GM23338 (cell line): ENCODE measurements around the gene FAF1.

Experiments
- CREB1 ChIP-seq: fragments of 250-450 bp; sonication (Bioruptor Pico); IDR thresholded peaks from 2 replicates; pipeline ENCODE4 v1.5.0; 2020; ENCODE audit warnings: low read depth, mild to moderate bottlenecking, moderate library complexity
- EZH2 ChIP-seq: fragments of 200-600 bp; sonication (generic); IDR thresholded peaks from one replicate; pipeline ENCODE4 v1.8.0; 2017; ENCODE audit warnings: antibody characterized with exemption, mild to moderate bottlenecking, low read depth; ENCODE audit not compliant: unreplicated experiment
- EZH2phosphoT487 ChIP-seq: fragments of 200-600 bp; sonication (generic); IDR thresholded peaks from one replicate; pipeline ENCODE4 v1.8.1; 2018; ENCODE audit warnings: antibody characterized with exemption; ENCODE audit not compliant: unreplicated experiment
- JUNB ChIP-seq: IDR thresholded peaks from one replicate; pipeline ENCODE4 v1.6.1; 2016; ENCODE audit warnings: antibody characterized with exemption; ENCODE audit not compliant: unreplicated experiment
- NANOG ChIP-seq: IDR thresholded peaks from 2 replicates; pipeline ENCODE4 v1.6.1; 2016; ENCODE audit warnings: antibody characterized with exemption, borderline replicate concordance
- POLR2AphosphoS5 ChIP-seq: IDR thresholded peaks from 2 replicates; pipeline ENCODE4 v1.6.1; 2016; ENCODE audit warnings: antibody characterized with exemption, low read depth
- REST ChIP-seq: IDR thresholded peaks from one replicate; pipeline ENCODE4 v1.6.1; 2018; ENCODE audit warnings: antibody characterized with exemption; ENCODE audit not compliant: unreplicated experiment
- ZNF114 ChIP-seq: fragments of 250-450 bp; sonication (Bioruptor Pico); IDR thresholded peaks from 2 replicates; pipeline ENCODE4 v1.5.0; 2020; ENCODE audit warnings: mild to moderate bottlenecking, moderate library complexity
- TF ChIP-seq, protein P1 (sequence below), 2 experiments: fragments of 200-600 bp in 1 of 2; sonication (generic) in 1 of 2; conservative IDR thresholded peaks; 2 replicates each; pipeline versions ENCODE4 v1.5.1 to v1.6.1; 2016 to 2017; ENCODE audit warnings: antibody characterized with exemption in 2 of 2, low read depth in 2 of 2, mild to moderate bottlenecking in 2 of 2, moderate library complexity in 1 of 2
- TF ChIP-seq, protein P2 (sequence below): IDR thresholded peaks from 2 replicates; pipeline ENCODE4 v1.6.1; 2016; ENCODE audit warnings: antibody characterized with exemption

DNA sequence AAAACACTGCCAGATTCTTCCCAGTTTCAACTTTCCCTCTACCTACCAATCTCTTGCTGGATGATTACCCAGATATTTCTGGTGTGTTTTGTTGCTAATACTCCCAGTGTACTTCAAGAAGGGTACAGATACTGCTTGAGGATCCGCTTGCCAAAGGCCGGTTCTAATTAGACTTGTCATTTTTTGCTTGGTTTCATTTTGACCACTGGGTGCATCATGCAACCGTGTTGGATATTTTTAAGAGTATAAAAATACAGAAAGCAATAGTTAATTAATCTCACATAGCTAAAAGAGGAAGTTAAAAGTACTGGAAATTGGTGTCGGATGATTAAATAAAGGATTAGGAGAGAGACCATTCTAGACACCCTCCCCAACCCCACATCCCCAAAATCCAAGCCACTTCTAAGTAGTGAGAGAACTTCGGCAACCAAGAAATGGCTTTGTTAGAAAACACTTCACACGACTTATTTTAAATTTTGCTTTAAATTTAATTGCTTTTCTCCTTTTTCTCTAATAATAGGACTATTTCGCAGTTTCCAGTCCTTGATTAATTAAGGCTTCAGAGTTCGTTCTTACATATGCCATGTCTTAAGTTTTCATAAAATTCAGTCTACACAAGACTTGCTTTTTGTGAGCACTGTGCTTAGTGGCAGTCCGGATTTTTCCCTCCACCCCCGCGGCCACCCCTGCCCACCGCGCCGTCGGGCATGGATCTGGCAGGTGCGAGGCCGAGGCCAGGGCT, 7.5 kb upstream of the FAF1 start:
- TF ChIP-seq EZH2 = no peak
- TF ChIP-seq, protein P1, sequence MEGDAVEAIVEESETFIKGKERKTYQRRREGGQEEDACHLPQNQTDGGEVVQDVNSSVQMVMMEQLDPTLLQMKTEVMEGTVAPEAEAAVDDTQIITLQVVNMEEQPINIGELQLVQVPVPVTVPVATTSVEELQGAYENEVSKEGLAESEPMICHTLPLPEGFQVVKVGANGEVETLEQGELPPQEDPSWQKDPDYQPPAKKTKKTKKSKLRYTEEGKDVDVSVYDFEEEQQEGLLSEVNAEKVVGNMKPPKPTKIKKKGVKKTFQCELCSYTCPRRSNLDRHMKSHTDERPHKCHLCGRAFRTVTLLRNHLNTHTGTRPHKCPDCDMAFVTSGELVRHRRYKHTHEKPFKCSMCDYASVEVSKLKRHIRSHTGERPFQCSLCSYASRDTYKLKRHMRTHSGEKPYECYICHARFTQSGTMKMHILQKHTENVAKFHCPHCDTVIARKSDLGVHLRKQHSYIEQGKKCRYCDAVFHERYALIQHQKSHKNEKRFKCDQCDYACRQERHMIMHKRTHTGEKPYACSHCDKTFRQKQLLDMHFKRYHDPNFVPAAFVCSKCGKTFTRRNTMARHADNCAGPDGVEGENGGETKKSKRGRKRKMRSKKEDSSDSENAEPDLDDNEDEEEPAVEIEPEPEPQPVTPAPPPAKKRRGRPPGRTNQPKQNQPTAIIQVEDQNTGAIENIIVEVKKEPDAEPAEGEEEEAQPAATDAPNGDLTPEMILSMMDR (conservative IDR thresholded peaks at IDR 0.05; ENCODE audit: low read depth in 2 of 2) = 0 out of 4 replicates have a peak, but pooled peaks of 1 of the 2 experiments have one; percentile 38
- TF ChIP-seq EZH2phosphoT487 = no peak
- TF ChIP-seq POLR2AphosphoS5 = no peak
- no peak for TF ChIP-seq CREB1 (CRISPR knock-in tag)
- TF ChIP-seq JUNB = no peak
- no peak for TF ChIP-seq REST
- no peak for TF ChIP-seq ZNF114 (CRISPR knock-in tag)
- TF ChIP-seq, protein P2, sequence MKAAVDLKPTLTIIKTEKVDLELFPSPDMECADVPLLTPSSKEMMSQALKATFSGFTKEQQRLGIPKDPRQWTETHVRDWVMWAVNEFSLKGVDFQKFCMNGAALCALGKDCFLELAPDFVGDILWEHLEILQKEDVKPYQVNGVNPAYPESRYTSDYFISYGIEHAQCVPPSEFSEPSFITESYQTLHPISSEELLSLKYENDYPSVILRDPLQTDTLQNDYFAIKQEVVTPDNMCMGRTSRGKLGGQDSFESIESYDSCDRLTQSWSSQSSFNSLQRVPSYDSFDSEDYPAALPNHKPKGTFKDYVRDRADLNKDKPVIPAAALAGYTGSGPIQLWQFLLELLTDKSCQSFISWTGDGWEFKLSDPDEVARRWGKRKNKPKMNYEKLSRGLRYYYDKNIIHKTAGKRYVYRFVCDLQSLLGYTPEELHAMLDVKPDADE = no peak
- TF ChIP-seq NANOG = no peak
